Fibroblast of lung (primary cell): ENCODE data around the gene WDFY2.

ENCODE experiments used
- EZH2 ChIP-seq: IDR thresholded peaks from 2 replicates; pipeline ENCODE4 v1.5.1; 2012; ENCODE audit warnings: low read length, control low read depth, mild to moderate bottlenecking; ENCODE audit errors: missing control alignments
- TF ChIP-seq, protein P1 (sequence below), 2 donors: IDR thresholded peaks in 1 of 2; conservative IDR thresholded peaks in 1 of 2; 1 replicate in 1 of 2; 2 replicates in 1 of 2; pipeline ENCODE4 v1.5.1; 2011 to 2012; ENCODE audit warnings: low read length in 2 of 2, control low read depth in 1 of 2, inconsistent platforms in 1 of 2, low read depth in 1 of 2, mild to moderate bottlenecking in 1 of 2

DNA sequence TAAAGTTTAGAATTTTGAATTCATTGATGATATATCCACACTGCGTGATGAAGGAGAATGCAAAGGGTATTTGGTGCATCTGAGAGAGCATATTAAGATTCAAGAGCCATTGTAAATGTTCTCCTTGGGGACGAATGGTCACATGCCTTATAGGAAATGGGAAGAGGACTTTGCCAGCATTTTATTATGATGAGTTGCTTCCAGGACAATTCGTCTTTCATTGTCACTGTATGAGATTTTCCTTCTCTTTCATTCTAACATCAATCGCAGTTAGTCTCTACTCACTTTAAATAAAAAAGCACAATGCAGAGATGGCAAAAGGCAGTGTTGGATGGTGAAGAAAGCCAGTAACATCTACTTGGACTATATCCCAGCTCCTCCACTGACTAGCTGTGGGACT, 21.4 kb downstream of the WDFY2 start:
- TF ChIP-seq EZH2: no peak
- TF ChIP-seq, protein P1, sequence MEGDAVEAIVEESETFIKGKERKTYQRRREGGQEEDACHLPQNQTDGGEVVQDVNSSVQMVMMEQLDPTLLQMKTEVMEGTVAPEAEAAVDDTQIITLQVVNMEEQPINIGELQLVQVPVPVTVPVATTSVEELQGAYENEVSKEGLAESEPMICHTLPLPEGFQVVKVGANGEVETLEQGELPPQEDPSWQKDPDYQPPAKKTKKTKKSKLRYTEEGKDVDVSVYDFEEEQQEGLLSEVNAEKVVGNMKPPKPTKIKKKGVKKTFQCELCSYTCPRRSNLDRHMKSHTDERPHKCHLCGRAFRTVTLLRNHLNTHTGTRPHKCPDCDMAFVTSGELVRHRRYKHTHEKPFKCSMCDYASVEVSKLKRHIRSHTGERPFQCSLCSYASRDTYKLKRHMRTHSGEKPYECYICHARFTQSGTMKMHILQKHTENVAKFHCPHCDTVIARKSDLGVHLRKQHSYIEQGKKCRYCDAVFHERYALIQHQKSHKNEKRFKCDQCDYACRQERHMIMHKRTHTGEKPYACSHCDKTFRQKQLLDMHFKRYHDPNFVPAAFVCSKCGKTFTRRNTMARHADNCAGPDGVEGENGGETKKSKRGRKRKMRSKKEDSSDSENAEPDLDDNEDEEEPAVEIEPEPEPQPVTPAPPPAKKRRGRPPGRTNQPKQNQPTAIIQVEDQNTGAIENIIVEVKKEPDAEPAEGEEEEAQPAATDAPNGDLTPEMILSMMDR (conservative IDR thresholded peaks at IDR 0.05 in 1 of 2, IDR thresholded peaks at IDR 0.05 in 1 of 2; ENCODE audit: low read depth in 1 of 2, low read length in 2 of 2): no peak
